Neutrophil (primary cell): Measurements from ENCODE around the gene COL17A1.

ENCODE experiments used
- H3K27ac ChIP-seq: fragments of 200-600 bp; sonication (generic); 2 replicates; pipeline ENCODE4 v1.5.1; 2016; ENCODE audit warnings: mild to moderate bottlenecking, moderate library complexity
- H3K27me3 ChIP-seq: fragments of 200-600 bp; sonication (generic); 2 replicates; pipeline ENCODE4 v1.6.0; 2016; ENCODE audit warnings: mild to moderate bottlenecking
- H3K36me3 ChIP-seq: fragments of 200-600 bp; sonication (generic); 2 replicates; pipeline ENCODE4 v1.5.1; 2017
- H3K4me1 ChIP-seq, 2 experiments: fragments of 200-600 bp in 1 of 2; sonication (generic) in 1 of 2; 1 replicate in 1 of 2; 2 replicates in 1 of 2; pipeline versions ENCODE4 v1.5.1 to v1.6.1; 2013 to 2016; ENCODE audit warnings: low read depth in 1 of 2, low read length in 1 of 2, mild to moderate bottlenecking in 1 of 2, moderate library complexity in 1 of 2; ENCODE audit not compliant: control insufficient read depth in 1 of 2, insufficient read depth in 1 of 2
- H3K4me3 ChIP-seq, 2 experiments: fragments of 200-600 bp in 1 of 2; sonication (generic) in 1 of 2; 1 replicate in 1 of 2; 2 replicates in 1 of 2; pipeline ENCODE4 v1.5.1; 2013 to 2016; ENCODE audit warnings: low read depth in 1 of 2, low read length in 1 of 2, mild to moderate bottlenecking in 1 of 2, moderate library complexity in 1 of 2
- H3K9me3 ChIP-seq: fragments of 200-600 bp; sonication (generic); 2 replicates; pipeline ENCODE4 v1.5.1; 2016
- CTCF ChIP-seq: fragments of 200-600 bp; sonication (generic); IDR thresholded peaks from 2 replicates; pipeline ENCODE4 v1.5.1; 2016; ENCODE audit warnings: antibody characterized with exemption

COL17A1 gene

GRCh38 chr10:104076743-104077160, 8.9 kb downstream of the COL17A1 start:
- no peak overlapping the region for H3K27ac ChIP-seq
- no peaks in the 10 kb centered on the region for H3K4me1 ChIP-seq
- no peak overlapping the region for H3K4me3 ChIP-seq
- H3K27me3 ChIP-seq: no peaks in the 10 kb centered on the region
- no peaks in the 10 kb centered on the region for H3K36me3 ChIP-seq
- no peaks in the 10 kb centered on the region for H3K9me3 ChIP-seq
- no peak for TF ChIP-seq CTCF

- H3K9me3 ChIP-seq: no peaks in the 10 kb centered on the region
- H3K36me3 ChIP-seq: no peaks in the 10 kb centered on the region
- no peak overlapping the region for H3K4me3 ChIP-seq
- TF ChIP-seq CTCF: no peak
- no peaks in the 10 kb centered on the region for H3K27me3 ChIP-seq
- H3K27ac ChIP-seq: no peak overlapping the region
- no peaks in the 10 kb centered on the region for H3K4me1 ChIP-seq
These were observed 11.2 kb downstream of the COL17A1 start for GRCh38 chr10:104074505-104074904.

GRCh38 chr10:104072786-104073185, 12.9 kb downstream of the COL17A1 start:
- Histone ChIP-seq H3K27me3 (no peaks in the 10 kb centered on the region), H3K36me3 (no peaks in the 10 kb centered on the region), H3K4me3 (no peak overlapping the region), H3K9me3 (no peaks in the 10 kb centered on the region), H3K27ac (no peak overlapping the region), H3K4me1 (no peaks in the 10 kb centered on the region)
- TF ChIP-seq CTCF: no peak

- Histone ChIP-seq H3K4me1 (no peaks in the 10 kb centered on the region), H3K27ac (no peak overlapping the region)
These were observed 16.1 kb downstream of the COL17A1 start for GRCh38 chr10:104069613-104070012.

GRCh38 chr10:104067525-104067924, 18.2 kb downstream of the COL17A1 start:
- Histone ChIP-seq H3K9me3 (no peaks in the 10 kb centered on the region), H3K27ac (no peak overlapping the region), H3K4me1 (no peaks in the 10 kb centered on the region), H3K27me3 (no peaks in the 10 kb centered on the region), H3K36me3 (no peaks in the 10 kb centered on the region), H3K4me3 (no peak overlapping the region)
- TF ChIP-seq CTCF: no peak

More at GRCh38 chr10:104069613-104070012, 16.1 kb downstream of the COL17A1 start:
- H3K4me3 ChIP-seq: no peak overlapping the region
- no peak for TF ChIP-seq CTCF
- no peaks in the 10 kb centered on the region for H3K36me3 ChIP-seq
- H3K9me3 ChIP-seq: no peaks in the 10 kb centered on the region
- no peaks in the 10 kb centered on the region for H3K27me3 ChIP-seq

GRCh38 chr10:104066945-104067344, 18.7 kb downstream of the COL17A1 start:
- no peak overlapping the region for H3K4me3 ChIP-seq
- H3K27me3 ChIP-seq: no peaks in the 10 kb centered on the region
- no peaks in the 10 kb centered on the region for H3K9me3 ChIP-seq
- H3K27ac ChIP-seq: no peak overlapping the region
- no peaks in the 10 kb centered on the region for H3K4me1 ChIP-seq
- no peaks in the 10 kb centered on the region for H3K36me3 ChIP-seq
- no peak for TF ChIP-seq CTCF
